GM12891 (cell line): ENCODE data around the gene DYRK4.
A peak's percentile ranks its signal among the peaks of the same experiment; 100 is the strongest.

Experiments
- POLR2A ChIP-seq: IDR thresholded peaks from 2 replicates; pipeline ENCODE4 v1.6.1; 2011; ENCODE audit warnings: low read depth, low read length, control low read depth
- POLR2AphosphoS5 ChIP-seq: IDR thresholded peaks from 2 replicates; pipeline ENCODE4 v1.6.1; 2011; ENCODE audit warnings: low read depth, low read length, control low read depth
- TAF1 ChIP-seq: IDR thresholded peaks from 2 replicates; pipeline ENCODE4 v1.6.1; 2011; ENCODE audit warnings: low read depth, low read length, control low read depth

DNA sequence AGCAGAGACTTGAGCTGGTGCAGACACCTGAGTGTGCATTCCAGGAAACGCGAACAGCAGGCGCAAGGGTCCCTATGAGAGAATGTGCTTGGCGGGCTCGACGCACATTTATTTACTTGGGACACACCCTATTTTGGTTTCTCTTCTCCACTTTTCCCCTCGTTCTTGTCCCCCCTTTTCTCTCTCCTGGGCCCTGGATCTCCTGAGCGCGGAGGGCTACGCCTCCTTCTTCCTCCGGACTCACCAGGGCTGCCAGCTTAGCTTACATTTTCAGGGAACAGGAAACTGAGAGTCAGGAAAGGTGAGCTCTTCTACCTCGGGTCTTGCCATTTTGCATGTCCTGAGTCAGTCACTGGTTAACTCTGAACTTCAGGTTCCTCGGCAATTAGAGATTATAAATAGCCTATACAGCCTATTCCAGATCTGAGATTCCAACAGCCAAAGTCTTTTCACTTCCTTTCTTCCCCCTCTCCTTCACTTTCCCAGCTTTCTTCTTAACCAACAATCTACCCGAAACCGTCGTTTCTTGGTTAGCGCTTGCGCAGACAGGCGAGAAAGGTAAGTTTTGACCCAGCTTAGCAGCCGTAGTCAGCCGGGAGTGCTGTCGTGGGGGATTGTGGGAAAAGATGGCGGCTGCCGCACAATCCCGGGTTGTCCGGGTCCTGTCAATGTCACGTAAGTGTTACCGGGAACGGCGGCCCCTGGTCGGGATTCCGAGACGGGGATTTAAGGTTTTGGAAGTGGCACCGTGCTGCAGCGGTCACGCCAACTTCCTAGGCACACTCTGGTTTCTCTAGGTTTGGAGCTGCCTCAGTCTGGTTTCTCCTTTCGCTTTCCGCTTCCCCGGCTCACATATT is 86.7 kb downstream of the DYRK4 start, which contains the start of the genes AKAP3 and NDUFA9:
- TF ChIP-seq POLR2AphosphoS5 (peak; percentile 93), POLR2A (peak; percentile 91), TAF1 (peak; percentile 94)
